Cardiac muscle cell (in vitro differentiated cells and primary cell): ENCODE results near the gene FEZ2. TPM values are rescaled to one million over a fixed set of nuclear protein-coding genes. Genes with fewer than 3 reads are reported as not detected.

Experiments used
- DNase-seq, 2 donors: peaks; one replicate each; pipeline versions ENCODE4 v3.0.0 to v3.0.0-alpha.2; 2010 to 2017; ENCODE audit warnings: low read depth in 1 of 2, low spot score in 1 of 2
- H3K27ac ChIP-seq: fragments of 200-600 bp; sonication (generic); 2 replicates; pipeline ENCODE4 v1.5.1; 2016
- H3K27me3 ChIP-seq: fragments of 200-600 bp; sonication (generic); 2 replicates; pipeline ENCODE4 v1.6.0; 2016; ENCODE audit warnings: control low read depth
- H3K36me3 ChIP-seq: fragments of 200-600 bp; sonication (generic); 2 replicates; pipeline ENCODE4 v1.5.1; 2016; ENCODE audit warnings: control low read depth
- H3K4me1 ChIP-seq: fragments of 200-600 bp; sonication (generic); 2 replicates; pipeline ENCODE4 v1.8.1; 2017; ENCODE audit warnings: low read depth, mild to moderate bottlenecking, mixed run types
- H3K4me3 ChIP-seq: fragments of 200-600 bp; sonication (generic); 2 replicates; pipeline ENCODE4 v1.5.1; 2016; ENCODE audit warnings: mild to moderate bottlenecking
- H3K9me3 ChIP-seq: fragments of 200-600 bp; sonication (generic); 2 replicates; pipeline ENCODE4 v1.5.1; 2017; ENCODE audit warnings: low read depth, mild to moderate bottlenecking, control low read depth
- CTCF ChIP-seq: IDR thresholded peaks from 2 replicates; pipeline ENCODE4 v1.5.1; 2012; ENCODE audit warnings: low read depth, mild to moderate bottlenecking, low read length
- polyA plus RNA-seq: library from polyadenylated mRNA; unstranded; fragments of >200 nt; fragmentation: Nextera tagmentation; extraction: Ambion mirVana; gene quantifications from 2 replicates; pipeline ENCODE4 v1.2.1, GENCODE V29; 2016
- total RNA-seq: library from RNA; depleted of rRNA; stranded (reverse); fragments of >200 nt; gene quantifications from 2 replicates; pipeline ENCODE4 v1.2.3, GENCODE V29; 2016

The FEZ2 gene
- total and polyA plus RNA-seq, 2 experiments from 2014 or later = 10.8 to 17.3 TPM

GRCh38 chr2:36523153-36523552, 74.8 kb downstream of the FEZ2 start:
- TF ChIP-seq CTCF = no peak
- H3K36me3 ChIP-seq = no peaks in the 10 kb centered on the region

GRCh38 chr2:36520431-36520830, 77.5 kb downstream of the FEZ2 start:
- Histone ChIP-seq H3K36me3 (no peaks in the 10 kb centered on the region), H3K27me3 (no peaks in the 10 kb centered on the region), H3K4me1 (peaks cover 3% of the 10 kb centered on the region), H3K4me3 (no peak overlapping the region), H3K27ac (no peak overlapping the region), H3K9me3 (no peaks in the 10 kb centered on the region)
- no peak for TF ChIP-seq CTCF
- no peak for DNase-seq

More at GRCh38 chr2:36523153-36523552, 74.8 kb downstream of the FEZ2 start:
- Histone ChIP-seq H3K4me3 (no peak overlapping the region), H3K27me3 (no peaks in the 10 kb centered on the region), H3K4me1 (peaks cover 3% of the 10 kb centered on the region), H3K27ac (no peak overlapping the region), H3K9me3 (no peaks in the 10 kb centered on the region)
- DNase-seq = no peak

- no peak overlapping the region for H3K27ac ChIP-seq
Observed at GRCh38 chr2:36516136-36516870, 81.7 kb downstream of the FEZ2 start.

GRCh38 chr2:36515538-36515937, 82.4 kb downstream of the FEZ2 start:
- H3K27me3 ChIP-seq = peaks cover 3% of the 10 kb centered on the region
- DNase-seq = no peak
- H3K27ac ChIP-seq = no peak overlapping the region
- H3K4me3 ChIP-seq = no peak overlapping the region
- H3K4me1 ChIP-seq = peaks cover 9% of the 10 kb centered on the region
- TF ChIP-seq CTCF = no peak
- no peaks in the 10 kb centered on the region for H3K9me3 ChIP-seq
- no peaks in the 10 kb centered on the region for H3K36me3 ChIP-seq

More at GRCh38 chr2:36516136-36516870, 81.7 kb downstream of the FEZ2 start:
- Histone ChIP-seq H3K4me3 (no peak overlapping the region), H3K9me3 (no peaks in the 10 kb centered on the region), H3K36me3 (no peaks in the 10 kb centered on the region), H3K27me3 (peaks cover 3% of the 10 kb centered on the region), H3K4me1 (peaks cover 11% of the 10 kb centered on the region)
- peak in 1 of 2 donors; percentile 58 for DNase-seq
- TF ChIP-seq CTCF = no peak

- peaks cover 3% of the 10 kb centered on the region for H3K27me3 ChIP-seq
- H3K9me3 ChIP-seq = no peaks in the 10 kb centered on the region
- H3K36me3 ChIP-seq = no peaks in the 10 kb centered on the region
- H3K4me1 ChIP-seq = peaks cover 7% of the 10 kb centered on the region
- no peak for TF ChIP-seq CTCF
- no peak overlapping the region for H3K27ac ChIP-seq
- no peak overlapping the region for H3K4me3 ChIP-seq
- DNase-seq = no peak
Observed at GRCh38 chr2:36513661-36514060, 84.3 kb downstream of the FEZ2 start.
